GM15510 (cell line): ENCODE measurements around the gene SERPINB10.
A peak's percentile ranks its signal among the peaks of the same experiment; 100 is the strongest.

Experiments used
- POLR2A ChIP-seq: IDR thresholded peaks from 3 replicates; pipeline ENCODE4 v1.6.1; 2011; ENCODE audit warnings: borderline replicate concordance; ENCODE audit not compliant: insufficient read length; ENCODE audit errors: extremely low read depth

SERPINB10 gene

GRCh38 chr18:63953811-63954210 lies 46.1 kb downstream of the SERPINB10 start:
- TF ChIP-seq POLR2A: no peak

DNA sequence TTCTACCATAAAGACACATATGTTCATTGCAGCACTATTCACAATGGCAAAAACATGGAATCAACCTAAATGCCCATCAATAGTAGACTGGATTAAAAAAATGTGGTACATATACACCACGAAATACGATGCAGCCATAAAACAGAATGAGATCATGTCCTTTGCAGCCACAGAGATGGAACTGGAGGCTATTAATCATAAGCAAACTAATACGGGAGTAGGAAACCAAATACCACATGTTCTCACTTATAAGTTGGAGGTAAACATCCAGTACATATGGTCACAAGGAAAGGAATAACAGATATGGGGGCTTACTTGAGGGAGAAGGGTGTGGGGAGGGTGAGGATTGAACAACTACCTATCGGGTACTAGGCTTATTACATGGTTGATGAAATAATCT lies 49.0 kb downstream of the SERPINB10 start:
- TF ChIP-seq POLR2A: no peak

DNA sequence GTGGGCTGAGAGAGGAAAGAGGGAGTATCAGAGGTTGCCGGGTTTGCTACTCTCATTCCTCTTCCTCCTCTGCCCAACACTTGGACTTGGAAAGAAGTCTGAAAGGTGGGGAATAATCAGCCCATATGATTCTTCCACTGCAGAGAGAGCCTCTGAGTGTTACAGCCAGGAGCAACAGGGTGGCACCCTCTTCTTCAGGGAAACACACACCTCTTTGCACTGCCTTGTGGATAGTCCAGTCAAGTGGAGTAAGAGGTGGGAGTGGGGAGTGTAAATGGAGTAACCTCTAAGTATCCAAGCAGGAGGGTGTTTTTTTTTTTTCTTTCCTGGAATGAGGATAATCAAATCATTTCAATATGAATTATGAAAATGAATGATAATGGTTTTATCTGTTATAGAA lies 53.1 kb downstream of the SERPINB10 start:
- no peak for TF ChIP-seq POLR2A

DNA sequence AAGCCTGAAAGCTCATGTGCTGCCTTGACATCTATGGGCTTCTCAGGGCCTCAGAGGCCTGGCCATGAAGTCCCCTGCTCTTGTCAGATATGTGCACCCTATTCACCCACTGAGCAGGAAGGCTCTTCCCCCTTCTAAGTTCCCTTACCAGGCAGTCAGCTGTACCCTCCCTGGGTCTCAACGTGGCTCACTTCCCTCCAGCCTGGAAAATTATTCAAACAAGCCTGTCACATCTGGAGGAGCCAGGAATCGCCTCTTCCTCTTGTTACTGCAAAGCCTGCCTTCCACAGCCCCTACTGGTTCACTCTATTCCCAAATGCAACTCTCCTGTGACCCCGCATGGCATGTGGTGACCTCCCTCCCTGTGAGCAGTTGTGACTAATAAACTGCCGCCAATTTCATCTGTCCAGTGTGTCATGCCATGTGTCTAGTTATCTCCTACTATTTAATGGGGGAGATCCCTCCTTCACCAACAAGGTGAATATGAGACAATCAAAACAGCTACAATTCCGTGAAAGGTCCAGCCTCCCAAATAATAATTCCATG lies 53.8 kb downstream of the SERPINB10 start:
- TF ChIP-seq POLR2A: no peak

GRCh38 chr18:63962137-63962536 lies 54.4 kb downstream of the SERPINB10 start:
- TF ChIP-seq POLR2A: no peak

DNA sequence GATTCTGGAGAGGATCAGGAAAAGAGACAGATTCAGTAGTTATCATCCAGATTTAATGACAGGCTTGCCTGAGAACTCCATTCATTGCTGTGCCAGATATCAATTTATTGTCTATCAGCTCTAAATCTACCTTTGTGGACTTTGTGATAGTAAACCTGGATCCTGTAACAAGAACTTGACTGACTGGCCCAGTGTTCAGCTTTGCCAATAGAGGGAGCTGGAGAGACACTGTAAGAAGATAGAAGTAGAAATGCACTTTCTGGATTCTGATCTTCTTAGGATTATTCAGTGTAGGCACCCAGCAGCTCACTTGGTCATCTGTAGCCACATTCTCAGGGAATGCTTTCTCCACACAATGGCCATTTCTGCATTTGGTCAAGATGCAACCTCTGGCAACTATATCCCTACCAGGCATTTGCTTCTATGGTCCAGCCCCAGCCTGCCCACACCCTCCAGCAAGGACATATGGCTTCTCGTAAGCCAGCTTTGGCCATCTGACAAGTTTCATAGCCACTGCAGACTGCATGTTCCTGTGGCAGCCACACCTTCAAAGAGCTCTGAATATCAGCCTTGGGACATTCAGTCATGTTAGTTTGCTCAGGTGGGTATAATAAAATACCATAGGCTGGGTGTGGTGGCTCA lies 56.0 kb downstream of the SERPINB10 start:
- no peak for TF ChIP-seq POLR2A

- TF ChIP-seq POLR2A: no peak
These were observed 57.1 kb downstream of the SERPINB10 start for GRCh38 chr18:63964908-63965307.

GRCh38 chr18:63965716-63966330 lies 58.1 kb downstream of the SERPINB10 start:
- TF ChIP-seq POLR2A: no peak

GRCh38 chr18:63969942-63970808 lies 62.4 kb downstream of the SERPINB10 start, which contains the start of gene SERPINB8:
Gene SERPINB8 (plus strand): TSS chr18:63970081. CDS start chr18:63978309, 8,228 bp downstream.
- TF ChIP-seq POLR2A: peak; percentile 90

- TF ChIP-seq POLR2A: no peak
These were observed 63.0 kb downstream of the SERPINB10 start for GRCh38 chr18:63970809-63971205.

- TF ChIP-seq POLR2A: no peak
These were observed 63.7 kb downstream of the SERPINB10 start for GRCh38 chr18:63971320-63972001.

DNA sequence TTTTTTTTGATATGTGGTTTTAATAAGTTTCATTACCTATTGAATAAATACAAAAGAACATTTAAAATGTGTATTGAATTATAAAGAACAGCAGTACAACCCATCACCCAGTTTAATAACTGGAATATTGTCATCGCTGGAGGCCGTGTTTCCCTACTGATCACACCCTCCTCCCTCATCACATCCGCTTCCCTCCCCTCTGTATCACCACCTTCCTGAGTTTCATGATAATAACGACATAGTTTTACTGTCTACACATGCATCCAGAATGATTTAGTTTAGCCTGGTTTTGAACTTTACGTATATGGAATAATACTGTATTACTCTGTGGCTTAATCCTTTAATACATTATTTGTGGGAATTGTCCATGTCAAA lies 64.2 kb downstream of the SERPINB10 start:
- TF ChIP-seq POLR2A: no peak

- no peak for TF ChIP-seq POLR2A
These were observed 67.2 kb downstream of the SERPINB10 start for GRCh38 chr18:63974991-63975390.

DNA sequence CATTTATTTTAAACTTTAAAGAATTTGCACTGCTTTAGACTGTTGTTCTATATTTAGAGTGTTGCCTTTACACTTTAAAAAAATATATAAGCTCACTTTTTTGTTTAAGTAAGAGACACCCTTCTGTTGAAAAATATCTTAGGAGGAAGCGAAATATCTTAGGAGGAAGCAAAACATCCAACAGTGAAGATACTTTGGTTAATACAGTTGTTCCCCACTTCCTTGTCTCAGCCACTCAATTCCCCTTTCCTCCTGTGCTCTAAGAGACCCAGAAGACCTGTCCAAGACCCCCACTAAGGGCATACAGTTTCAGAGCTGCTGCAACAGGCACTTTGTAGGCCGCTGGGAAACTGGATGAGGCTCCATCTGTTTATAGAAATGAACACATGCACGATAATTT lies 67.9 kb downstream of the SERPINB10 start:
- TF ChIP-seq POLR2A: no peak

GRCh38 chr18:63977040-63977439 lies 69.3 kb downstream of the SERPINB10 start:
- no peak for TF ChIP-seq POLR2A
